Liver (tissue), 9 donors: ENCODE results near the gene RBM39. TPM values are rescaled to one million over a fixed set of nuclear protein-coding genes. Genes with fewer than 3 reads are reported as not detected.

Experiments used
- DNase-seq: peaks from one replicate; pipeline ENCODE4 v3.0.0-alpha.2; 2017; ENCODE audit warnings: low spot score
- H3K27ac ChIP-seq, 2 donors: one replicate each; pipeline ENCODE4 v1.7.0; 2013; ENCODE audit warnings: inconsistent platforms in 2 of 2, low read length in 2 of 2, control low read depth in 1 of 2, low read depth in 1 of 2, mild to moderate bottlenecking in 1 of 2
- H3K27me3 ChIP-seq, 4 donors: one replicate each; pipeline versions ENCODE4 v1.6.1 to v1.7.0; 2013; ENCODE audit warnings: low read length in 3 of 4, inconsistent platforms in 1 of 4, mild to moderate bottlenecking in 1 of 4, moderate library complexity in 1 of 4; ENCODE audit not compliant: control insufficient read depth in 4 of 4, insufficient read depth in 4 of 4
- H3K36me3 ChIP-seq, 4 donors: one replicate each; pipeline versions ENCODE4 v1.6.1 to v1.7.0; 2013; ENCODE audit warnings: low read length in 3 of 4, mild to moderate bottlenecking in 3 of 4, low read depth in 1 of 4, moderate library complexity in 1 of 4; ENCODE audit not compliant: control insufficient read depth in 4 of 4, insufficient read depth in 3 of 4
- H3K4me1 ChIP-seq, 4 donors: one replicate each; pipeline versions ENCODE4 v1.6.1 to v1.7.0; 2013; ENCODE audit warnings: low read length in 3 of 4, mild to moderate bottlenecking in 3 of 4, moderate library complexity in 1 of 4; ENCODE audit not compliant: control insufficient read depth in 4 of 4, insufficient read depth in 4 of 4
- H3K4me3 ChIP-seq, 3 donors: one replicate each; pipeline versions ENCODE4 v1.6.1 to v1.7.0; 2013; ENCODE audit warnings: low read length in 3 of 3, control low read depth in 1 of 3, low read depth in 1 of 3, mild to moderate bottlenecking in 1 of 3
- H3K9ac ChIP-seq, 2 donors: one replicate each; pipeline ENCODE4 v1.7.0; 2013; ENCODE audit warnings: low read length in 2 of 2, mild to moderate bottlenecking in 2 of 2, moderate library complexity in 2 of 2, control low read depth in 1 of 2, low read depth in 1 of 2
- H3K9me3 ChIP-seq, 4 donors: one replicate each; pipeline versions ENCODE4 v1.6.1 to v1.7.0; 2013; ENCODE audit warnings: low read length in 3 of 4; ENCODE audit not compliant: control insufficient read depth in 4 of 4
- ATF3 ChIP-seq: IDR thresholded peaks from 2 replicates; pipeline ENCODE4 v1.6.1; 2016; ENCODE audit warnings: antibody characterized with exemption
- CTCF ChIP-seq: fragments of 150-350 bp; IDR thresholded peaks from 2 replicates; pipeline ENCODE4 v1.5.1; 2017; ENCODE audit warnings: improper control_type of control experiment, low read depth, low read length; ENCODE audit not compliant: missing input control
- EGR1 ChIP-seq, 2 donors: IDR thresholded peaks; 2 replicates each; pipeline ENCODE4 v1.6.1; 2016 to 2018; ENCODE audit warnings: antibody characterized with exemption in 2 of 2, low read depth in 2 of 2
- FOXA1 ChIP-seq: IDR thresholded peaks from 2 replicates; pipeline ENCODE4 v1.6.1; 2016; ENCODE audit warnings: antibody characterized with exemption
- FOXA2 ChIP-seq: IDR thresholded peaks from 2 replicates; pipeline ENCODE4 v1.6.1; 2016; ENCODE audit warnings: antibody characterized with exemption
- GABPA ChIP-seq, 2 donors: IDR thresholded peaks in 1 of 2; conservative IDR thresholded peaks in 1 of 2; 2 replicates each; pipeline ENCODE4 v1.6.1; 2016; ENCODE audit warnings: antibody characterized with exemption in 2 of 2, mild to moderate bottlenecking in 1 of 2, moderate library complexity in 1 of 2
- HNF4A ChIP-seq, 2 donors: conservative IDR thresholded peaks; 2 replicates each; pipeline ENCODE4 v1.6.1; 2016; ENCODE audit warnings: antibody characterized with exemption in 2 of 2, mild to moderate bottlenecking in 2 of 2
- HNF4G ChIP-seq: IDR thresholded peaks from 2 replicates; pipeline ENCODE4 v1.6.1; 2016; ENCODE audit warnings: antibody characterized with exemption
- JUND ChIP-seq, 2 donors: IDR thresholded peaks; 2 replicates each; pipeline ENCODE4 v1.6.1; 2016; ENCODE audit warnings: antibody characterized with exemption in 2 of 2
- NR2F2 ChIP-seq: IDR thresholded peaks from 2 replicates; pipeline ENCODE4 v1.6.1; 2016; ENCODE audit warnings: antibody characterized with exemption
- RAD21 ChIP-seq, 2 donors: IDR thresholded peaks; 2 replicates each; pipeline ENCODE4 v1.6.1; 2016; ENCODE audit warnings: antibody characterized with exemption in 2 of 2, mild to moderate bottlenecking in 2 of 2
- RXRA ChIP-seq, 2 donors: IDR thresholded peaks; 2 replicates each; pipeline ENCODE4 v1.6.1; 2017 to 2018; ENCODE audit warnings: antibody characterized with exemption in 2 of 2, mild to moderate bottlenecking in 1 of 2
- SP1 ChIP-seq: IDR thresholded peaks from 2 replicates; pipeline ENCODE4 v1.6.1; 2018; ENCODE audit warnings: antibody characterized with exemption, mild to moderate bottlenecking
- TAF1 ChIP-seq: conservative IDR thresholded peaks from 2 replicates; pipeline ENCODE4 v1.6.1; 2016; ENCODE audit warnings: antibody characterized with exemption, mild to moderate bottlenecking
- YY1 ChIP-seq: IDR thresholded peaks from 2 replicates; pipeline ENCODE4 v1.6.1; 2016; ENCODE audit warnings: antibody characterized with exemption, mild to moderate bottlenecking
- ZBTB33 ChIP-seq: IDR thresholded peaks from 2 replicates; pipeline ENCODE4 v1.6.1; 2016; ENCODE audit warnings: antibody characterized with exemption
- WGBS: extraction: QIAGEN DNeasy Blood & Tissue Kit; methylation state at CpG from one replicate; pipeline ENCODE4 v1.1.7; 2013; 5-methylcytosine and 5-hydroxymethylcytosine counted together
- polyA plus RNA-seq, 2 donors: library from polyadenylated mRNA; stranded (reverse) in 1 of 2; unstranded in 1 of 2; fragments of 200-250 nt in 1 of 2; fragments of >200 nt in 1 of 2; fragmentation: Nextera tagmentation in 1 of 2; extraction: Ambion mirVana in 1 of 2; gene quantifications; one replicate each; pipeline versions ENCODE4 v1.2.1 to v1.2.3, GENCODE V29; 2013 to 2015
- total RNA-seq, 2 donors: library from RNA; depleted of rRNA; stranded (reverse); fragments of >200 nt; gene quantifications; one replicate each; pipeline ENCODE4 v1.2.3, GENCODE V29; 2014
- TF ChIP-seq, protein P1 (sequence below): IDR thresholded peaks from 2 replicates; pipeline ENCODE4 v1.6.1; 2016; ENCODE audit warnings: antibody characterized with exemption, mild to moderate bottlenecking
- TF ChIP-seq, protein P2 (sequence below): IDR thresholded peaks from 2 replicates; pipeline ENCODE4 v1.6.1; 2016; ENCODE audit warnings: antibody characterized with exemption
- donor health status: healthy.
- donor health status: healthy.
- donor health status: healthy.
- donor health status: healthy.
- donor health status: healthy.

The RBM39 gene
- total and polyA plus RNA-seq, 4 donors, result 57.2 to 211 (median 198) TPM

GRCh38 chr20:35674921-35675320 is 67.1 kb downstream of the RBM39 start:
- H3K9ac ChIP-seq, result no peak overlapping the region
- DNase-seq, result no peak

DNA sequence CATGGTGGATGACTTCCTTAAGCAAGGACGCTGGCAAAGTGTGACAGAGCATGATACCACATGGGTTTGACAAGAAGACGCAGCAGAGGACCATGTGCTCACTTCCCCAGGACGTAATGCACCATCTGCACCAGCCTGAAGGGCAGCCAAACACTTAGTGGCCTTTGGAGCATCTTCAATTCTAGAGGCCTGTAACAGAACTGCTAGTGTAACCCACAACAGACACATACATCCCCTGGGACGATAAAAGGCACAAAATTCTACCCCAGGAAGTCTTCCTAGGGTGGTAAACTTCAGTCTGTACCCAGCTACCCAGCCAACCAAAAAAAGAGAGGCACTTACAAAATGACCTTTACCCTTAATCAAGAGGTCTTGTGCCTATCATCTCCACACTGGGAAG is 68.2 kb downstream of the RBM39 start:
- Histone ChIP-seq H3K4me3 (no peak overlapping the region), H3K9me3 (no peaks in the 10 kb centered on the region), H3K4me1 (no peaks in the 10 kb centered on the region), H3K27me3 (no peaks in the 10 kb centered on the region), H3K36me3 (peaks cover 7 to 54% (median 36%) of the 10 kb centered on the region in 4 donors), H3K9ac (no peak overlapping the region), H3K27ac (no peak overlapping the region)
- TF ChIP-seq ATF3, result no peak
- no peak for TF ChIP-seq EGR1 (IDR thresholded peaks at IDR 0.05; ENCODE audit: low read depth in 2 of 2)
- no peak for TF ChIP-seq FOXA1
- TF ChIP-seq NR2F2, result no peak
- TF ChIP-seq FOXA2, result no peak
- TF ChIP-seq SP1, result no peak
- no peak for TF ChIP-seq GABPA (IDR thresholded peaks at IDR 0.05 in 1 of 2, conservative IDR thresholded peaks at IDR 0.05 in 1 of 2)
- no peak for TF ChIP-seq HNF4A (conservative IDR thresholded peaks at IDR 0.05)
- TF ChIP-seq TAF1, result no peak
- no peak for TF ChIP-seq YY1
- no peak for TF ChIP-seq CTCF
- TF ChIP-seq RXRA (IDR thresholded peaks at IDR 0.05), result no peak
- TF ChIP-seq, protein P1, sequence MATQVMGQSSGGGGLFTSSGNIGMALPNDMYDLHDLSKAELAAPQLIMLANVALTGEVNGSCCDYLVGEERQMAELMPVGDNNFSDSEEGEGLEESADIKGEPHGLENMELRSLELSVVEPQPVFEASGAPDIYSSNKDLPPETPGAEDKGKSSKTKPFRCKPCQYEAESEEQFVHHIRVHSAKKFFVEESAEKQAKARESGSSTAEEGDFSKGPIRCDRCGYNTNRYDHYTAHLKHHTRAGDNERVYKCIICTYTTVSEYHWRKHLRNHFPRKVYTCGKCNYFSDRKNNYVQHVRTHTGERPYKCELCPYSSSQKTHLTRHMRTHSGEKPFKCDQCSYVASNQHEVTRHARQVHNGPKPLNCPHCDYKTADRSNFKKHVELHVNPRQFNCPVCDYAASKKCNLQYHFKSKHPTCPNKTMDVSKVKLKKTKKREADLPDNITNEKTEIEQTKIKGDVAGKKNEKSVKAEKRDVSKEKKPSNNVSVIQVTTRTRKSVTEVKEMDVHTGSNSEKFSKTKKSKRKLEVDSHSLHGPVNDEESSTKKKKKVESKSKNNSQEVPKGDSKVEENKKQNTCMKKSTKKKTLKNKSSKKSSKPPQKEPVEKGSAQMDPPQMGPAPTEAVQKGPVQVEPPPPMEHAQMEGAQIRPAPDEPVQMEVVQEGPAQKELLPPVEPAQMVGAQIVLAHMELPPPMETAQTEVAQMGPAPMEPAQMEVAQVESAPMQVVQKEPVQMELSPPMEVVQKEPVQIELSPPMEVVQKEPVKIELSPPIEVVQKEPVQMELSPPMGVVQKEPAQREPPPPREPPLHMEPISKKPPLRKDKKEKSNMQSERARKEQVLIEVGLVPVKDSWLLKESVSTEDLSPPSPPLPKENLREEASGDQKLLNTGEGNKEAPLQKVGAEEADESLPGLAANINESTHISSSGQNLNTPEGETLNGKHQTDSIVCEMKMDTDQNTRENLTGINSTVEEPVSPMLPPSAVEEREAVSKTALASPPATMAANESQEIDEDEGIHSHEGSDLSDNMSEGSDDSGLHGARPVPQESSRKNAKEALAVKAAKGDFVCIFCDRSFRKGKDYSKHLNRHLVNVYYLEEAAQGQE, result no peak
- TF ChIP-seq ZBTB33, result no peak
- no peak for TF ChIP-seq HNF4G
- TF ChIP-seq RAD21 (IDR thresholded peaks at IDR 0.05), result no peak
- no peak for TF ChIP-seq JUND (IDR thresholded peaks at IDR 0.05)
- TF ChIP-seq, protein P2, sequence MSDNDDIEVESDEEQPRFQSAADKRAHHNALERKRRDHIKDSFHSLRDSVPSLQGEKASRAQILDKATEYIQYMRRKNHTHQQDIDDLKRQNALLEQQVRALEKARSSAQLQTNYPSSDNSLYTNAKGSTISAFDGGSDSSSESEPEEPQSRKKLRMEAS, result no peak
- 91% methylated on average over 4 of the region's 4 CpGs for WGBS
- no peak for DNase-seq

More at GRCh38 chr20:35674921-35675320, 67.1 kb downstream of the RBM39 start:
- peaks cover 7 to 44% (median 29%) of the 10 kb centered on the region in 4 donors for H3K36me3 ChIP-seq
- H3K27me3 ChIP-seq, result no peaks in the 10 kb centered on the region
- WGBS, result 96% methylated on average over 8 of the region's 8 CpGs
- H3K9me3 ChIP-seq, result no peaks in the 10 kb centered on the region
- TF ChIP-seq YY1 (no peak), EGR1 (IDR thresholded peaks at IDR 0.05; ENCODE audit: low read depth in 2 of 2) (no peak), SP1 (no peak), ZBTB33 (no peak), HNF4A (conservative IDR thresholded peaks at IDR 0.05) (no peak), JUND (IDR thresholded peaks at IDR 0.05) (no peak)
- no peaks in the 10 kb centered on the region for H3K4me1 ChIP-seq
- no peak overlapping the region for H3K4me3 ChIP-seq
- H3K27ac ChIP-seq, result no peak overlapping the region
